Measurements from ENCODE around the gene RNF217. TPM values are rescaled to one million over a fixed set of nuclear protein-coding genes. Genes with fewer than 3 reads are reported as not detected.

RNF217 gene
- total RNA-seq, 1 donor = 24.9 TPM

DNA sequence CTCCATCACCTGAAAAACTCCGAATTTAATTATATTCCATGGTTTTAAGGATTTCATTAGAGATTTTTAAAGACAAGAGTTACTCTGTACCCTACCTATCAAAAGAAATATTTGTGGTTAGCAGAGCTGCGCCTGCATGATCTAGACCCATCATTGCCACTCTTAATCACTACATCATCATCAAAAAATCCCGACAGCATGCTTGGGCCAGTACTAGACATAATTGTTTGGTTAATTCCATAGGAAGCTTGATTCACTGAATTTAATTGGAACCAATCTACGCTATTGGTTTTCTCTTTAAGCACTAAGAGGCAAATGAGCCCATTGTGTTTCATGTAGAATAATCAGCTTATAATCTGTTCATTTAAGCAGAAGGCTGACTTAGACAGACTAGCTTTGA lies 33.4 kb upstream of the RNF217 start:
- no peak for TF ChIP-seq CTCF (IDR thresholded peaks at IDR 0.05; ENCODE audit: insufficient read depth, low read length)
- H3K4me3 ChIP-seq (ENCODE audit: low read depth, low read length) = no peak overlapping the region
- DNase-seq (ENCODE audit: low read depth) = no peak

- no peak overlapping the region for H3K4me3 ChIP-seq (ENCODE audit: low read depth, low read length)
- no peak for TF ChIP-seq CTCF (IDR thresholded peaks at IDR 0.05; ENCODE audit: insufficient read depth, low read length)
- no peak for DNase-seq (ENCODE audit: low read depth)
These were observed 24.6 kb upstream of the RNF217 start for GRCh38 chr6:124937645-124938044.

GRCh38 chr6:124941259-124941658 lies 21.0 kb upstream of the RNF217 start:
- no peak for DNase-seq (ENCODE audit: low read depth)
- no peak overlapping the region for H3K4me3 ChIP-seq (ENCODE audit: low read depth, low read length)
- TF ChIP-seq CTCF (IDR thresholded peaks at IDR 0.05; ENCODE audit: insufficient read depth, low read length) = no peak

DNA sequence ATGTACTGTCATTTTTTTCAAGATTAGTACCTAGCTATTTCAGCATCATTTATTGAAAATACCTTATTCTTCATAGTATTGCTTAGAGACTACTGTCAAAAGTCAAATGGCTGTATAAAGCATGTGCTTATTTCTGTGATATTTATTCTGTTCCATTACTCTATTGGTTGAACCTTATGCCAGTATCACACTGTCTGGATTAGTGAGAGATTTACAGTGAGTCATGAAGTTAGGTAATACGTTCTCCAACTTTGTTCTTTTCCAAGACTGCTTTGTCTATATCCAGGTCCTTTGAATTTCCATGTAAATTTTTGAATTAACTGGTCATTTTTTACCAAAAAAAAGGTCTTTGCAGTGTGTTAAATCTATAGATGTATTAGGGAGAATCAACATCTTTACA lies 18.6 kb upstream of the RNF217 start:
- peak; percentile 5 for DNase-seq (ENCODE audit: low read depth)
- TF ChIP-seq CTCF (IDR thresholded peaks at IDR 0.05; ENCODE audit: insufficient read depth, low read length) = no peak
- no peak overlapping the region for H3K4me3 ChIP-seq (ENCODE audit: low read depth, low read length)

- TF ChIP-seq CTCF (IDR thresholded peaks at IDR 0.05; ENCODE audit: insufficient read depth, low read length) = no peak
These were observed 14.2 kb upstream of the RNF217 start for GRCh38 chr6:124947971-124948451.

DNA sequence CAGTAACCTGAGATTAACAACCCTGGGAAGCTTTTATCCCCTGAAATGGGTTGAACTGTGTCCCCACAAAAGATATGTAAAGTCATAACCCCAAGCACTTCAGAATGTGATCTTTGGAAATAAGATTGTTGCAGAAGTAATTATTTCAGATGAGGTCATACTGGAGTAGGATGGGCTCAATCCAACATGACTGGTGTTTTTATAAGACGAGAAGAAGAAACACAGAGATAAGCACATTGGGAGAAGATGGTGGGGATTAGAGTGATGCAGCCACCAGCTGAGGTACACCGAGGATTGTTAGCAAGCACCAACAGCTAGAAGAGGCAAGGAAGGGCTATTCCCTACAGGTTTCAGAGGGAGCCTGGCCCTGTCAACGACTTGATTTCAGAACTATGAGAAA lies 12.5 kb upstream of the RNF217 start:
- no peak overlapping the region for H3K4me3 ChIP-seq (ENCODE audit: low read depth, low read length)
- DNase-seq (ENCODE audit: low read depth) = peak; percentile 4
- no peak for TF ChIP-seq CTCF (IDR thresholded peaks at IDR 0.05; ENCODE audit: insufficient read depth, low read length)

More at GRCh38 chr6:124947971-124948451, 14.2 kb upstream of the RNF217 start:
- peak; percentile 35 for DNase-seq (ENCODE audit: low read depth)
- H3K4me3 ChIP-seq (ENCODE audit: low read depth, low read length) = no peak overlapping the region

GRCh38 chr6:124953808-124954207 lies 8.4 kb upstream of the RNF217 start:
- DNase-seq (ENCODE audit: low read depth) = no peak
- no peak overlapping the region for H3K4me3 ChIP-seq (ENCODE audit: low read depth, low read length)
- TF ChIP-seq CTCF (IDR thresholded peaks at IDR 0.05; ENCODE audit: insufficient read depth, low read length) = no peak
